Mesendoderm (in vitro differentiated cells): Measurements from ENCODE around the gene MED27.

Experiments used
- DNase-seq: peaks from one replicate; pipeline ENCODE4 v3.0.0; 2013
- H2AK5ac ChIP-seq: 2 replicates; pipeline ENCODE4 v1.6.1; 2013; ENCODE audit warnings: low read length, inconsistent platforms
- H2BK120ac ChIP-seq: 2 replicates; pipeline ENCODE4 v1.6.1; 2013; ENCODE audit warnings: low read depth, mild to moderate bottlenecking, low read length, moderate library complexity, mixed read lengths
- H2BK15ac ChIP-seq: replicated peaks from 2 replicates; pipeline ENCODE4 v1.6.1; 2013; ENCODE audit warnings: low read depth, mild to moderate bottlenecking, moderate library complexity
- H2BK5ac ChIP-seq: 2 replicates; pipeline ENCODE4 v1.6.1; 2013; ENCODE audit warnings: low read length, inconsistent platforms
- H3K18ac ChIP-seq: 2 replicates; pipeline ENCODE4 v1.6.1; 2013; ENCODE audit warnings: mild to moderate bottlenecking, low read length, mixed read lengths
- H3K23ac ChIP-seq: one replicate; pipeline ENCODE4 v1.6.1; 2013; ENCODE audit warnings: low read length
- H3K27ac ChIP-seq: 2 replicates; pipeline ENCODE4 v1.5.1; 2013; ENCODE audit warnings: low read depth, mild to moderate bottlenecking, inconsistent platforms, low read length, moderate library complexity
- H3K27me3 ChIP-seq: 2 replicates; pipeline ENCODE4 v1.6.1; 2013; ENCODE audit warnings: low read length, control low read depth, mild to moderate bottlenecking, inconsistent platforms; ENCODE audit not compliant: insufficient read depth, poor library complexity
- H3K36me3 ChIP-seq: 2 replicates; pipeline ENCODE4 v1.6.1; 2013; ENCODE audit warnings: low read length, inconsistent platforms; ENCODE audit not compliant: control insufficient read depth, insufficient read depth
- H3K4ac ChIP-seq: one replicate; pipeline ENCODE4 v1.6.1; 2013; ENCODE audit warnings: low read depth, mild to moderate bottlenecking, low read length, moderate library complexity
- H3K4me1 ChIP-seq: 2 replicates; pipeline ENCODE4 v1.6.1; 2013; ENCODE audit warnings: low read depth, low read length, inconsistent platforms; ENCODE audit not compliant: control insufficient read depth
- H3K4me2 ChIP-seq: 2 replicates; pipeline ENCODE4 v1.6.1; 2013; ENCODE audit warnings: low read length
- H3K4me3 ChIP-seq: 2 replicates; pipeline ENCODE4 v1.5.1; 2013; ENCODE audit warnings: mild to moderate bottlenecking, low read length
- H3K56ac ChIP-seq: one replicate; pipeline ENCODE4 v1.6.1; 2013; ENCODE audit warnings: low read length
- H3K79me1 ChIP-seq: 2 replicates; pipeline ENCODE4 v1.6.1; 2013; ENCODE audit warnings: low read length, inconsistent platforms
- H3K79me2 ChIP-seq: 2 replicates; pipeline ENCODE4 v1.6.1; 2013; ENCODE audit warnings: mild to moderate bottlenecking, low read length; ENCODE audit not compliant: control insufficient read depth, insufficient read depth
- H3K9ac ChIP-seq: 2 replicates; pipeline ENCODE4 v1.6.1; 2013; ENCODE audit warnings: low read length, inconsistent platforms
- H4K5ac ChIP-seq: one replicate; pipeline ENCODE4 v1.6.1; 2013; ENCODE audit warnings: low read length
- H4K8ac ChIP-seq: one replicate; pipeline ENCODE4 v1.6.1; 2013; ENCODE audit warnings: low read depth, mild to moderate bottlenecking, control low read depth, low read length, moderate library complexity
- WGBS: extraction: QIAGEN DNeasy Blood & Tissue Kit; methylation state at CpG from one replicate; pipeline ENCODE4 v1.1.7; 2013; ENCODE audit warnings: low lambda C conversion rate, missing lambda C conversion rate; ENCODE audit not compliant: insufficient coverage; ENCODE audit errors: extremely low coverage; 5-methylcytosine and 5-hydroxymethylcytosine counted together

MED27 gene

DNA sequence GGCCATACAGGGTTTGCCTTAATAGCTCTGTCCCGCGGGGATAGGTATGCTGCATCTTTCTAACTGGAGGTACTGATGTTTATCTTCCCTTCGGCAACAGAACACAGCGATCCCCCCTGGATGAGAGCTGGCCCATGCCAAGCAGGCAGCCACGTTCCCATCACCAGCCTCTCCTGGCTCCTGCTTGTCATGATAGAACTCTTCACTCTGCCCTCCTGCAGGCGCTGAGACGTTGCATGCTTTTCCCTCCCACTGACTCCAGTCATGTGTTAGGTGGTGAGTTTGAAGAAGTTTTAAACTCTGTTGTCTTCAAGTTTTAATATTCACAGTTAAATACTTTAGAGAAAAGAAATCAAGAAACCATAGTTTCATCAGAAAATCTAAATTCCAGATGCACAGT lies 60.0 kb downstream of the MED27 start:
- Histone ChIP-seq H2BK5ac (no peak overlapping the region), H3K56ac (no peak overlapping the region), H3K36me3 (no peaks in the 10 kb centered on the region), H4K8ac (no peak overlapping the region), H4K5ac (no peak overlapping the region), H3K79me1 (peaks cover 12% of the 10 kb centered on the region), H3K4me1 (peaks cover 12% of the 10 kb centered on the region), H3K4me3 (no peak overlapping the region), H3K9ac (no peak overlapping the region), H3K4ac (no peak overlapping the region), H2AK5ac (no peak overlapping the region), H3K27ac (no peak overlapping the region), H3K18ac (no peak overlapping the region), H3K4me2 (no peak overlapping the region), H3K79me2 (peaks cover 2% of the 10 kb centered on the region), H3K23ac (no peak overlapping the region), H3K27me3 (no peaks in the 10 kb centered on the region), H2BK120ac (no peak overlapping the region), H2BK15ac (no peak overlapping the region)
- no peak for DNase-seq
- WGBS = no CpG with 5 or more reads among the region's 7 CpGs

DNA sequence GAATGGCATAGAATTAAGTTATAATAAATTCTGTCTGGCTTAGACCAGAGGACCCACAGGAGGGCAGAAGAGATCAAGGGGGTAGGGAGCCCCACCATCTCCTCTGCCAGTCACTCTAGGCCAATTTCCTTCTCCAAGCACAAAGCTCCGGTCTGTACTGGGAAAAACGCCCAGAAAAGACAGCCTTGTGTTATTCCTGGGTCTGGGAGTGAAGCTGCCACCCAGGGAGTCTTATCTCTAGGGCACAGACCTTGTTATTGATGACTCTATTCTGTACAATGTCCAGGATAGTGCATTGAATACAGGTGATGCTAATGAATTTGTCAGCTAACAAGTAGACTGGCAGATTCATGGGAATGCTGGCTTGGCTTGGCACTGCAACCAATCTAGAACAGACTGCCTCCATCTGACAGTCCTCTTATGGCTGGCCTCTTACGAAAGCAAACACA lies 60.7 kb downstream of the MED27 start:
- Histone ChIP-seq H3K27me3 (no peaks in the 10 kb centered on the region), H2AK5ac (no peak overlapping the region), H2BK5ac (no peak overlapping the region), H3K79me1 (peaks cover 9% of the 10 kb centered on the region), H3K27ac (no peak overlapping the region), H3K4me1 (peaks cover 12% of the 10 kb centered on the region), H3K36me3 (no peaks in the 10 kb centered on the region), H2BK120ac (no peak overlapping the region), H3K4me2 (no peak overlapping the region), H3K56ac (no peak overlapping the region), H2BK15ac (no peak overlapping the region), H3K9ac (no peak overlapping the region), H4K5ac (no peak overlapping the region), H3K18ac (no peak overlapping the region), H3K4ac (no peak overlapping the region), H4K8ac (no peak overlapping the region), H3K79me2 (peaks cover 2% of the 10 kb centered on the region), H3K23ac (no peak overlapping the region), H3K4me3 (no peak overlapping the region)
- no CpG with 5 or more reads among the region's 3 CpGs for WGBS
- no peak for DNase-seq

DNA sequence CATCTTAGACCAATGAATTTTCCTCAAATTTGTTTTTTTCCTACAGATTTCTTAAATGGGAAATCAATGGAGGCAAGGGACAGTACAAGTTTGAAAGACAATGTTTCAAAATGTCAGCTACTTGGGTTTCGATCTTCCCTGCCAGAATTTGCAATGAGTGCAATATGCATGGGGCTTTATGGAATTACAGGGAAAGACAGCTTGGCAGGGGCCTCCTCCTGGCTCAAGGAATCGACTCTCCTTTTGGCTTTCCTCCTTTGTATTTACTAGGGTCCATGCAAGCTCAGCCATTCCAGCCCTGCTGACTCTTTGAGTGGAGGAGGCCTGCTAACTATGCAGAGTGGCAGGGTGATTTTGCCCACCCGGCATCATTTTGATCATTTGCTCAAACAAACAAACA lies 63.2 kb downstream of the MED27 start:
- H3K4me1 ChIP-seq = peaks cover 8% of the 10 kb centered on the region
- no peak overlapping the region for H3K4ac ChIP-seq
- H4K8ac ChIP-seq = no peak overlapping the region
- H3K79me2 ChIP-seq = peaks cover 2% of the 10 kb centered on the region
- H2BK120ac ChIP-seq = no peak overlapping the region
- no peak overlapping the region for H3K27ac ChIP-seq
- H3K4me3 ChIP-seq = no peak overlapping the region
- no peaks in the 10 kb centered on the region for H3K36me3 ChIP-seq
- DNase-seq = no peak
- no peak overlapping the region for H4K5ac ChIP-seq
- no peak overlapping the region for H3K23ac ChIP-seq
- peaks cover 7% of the 10 kb centered on the region for H3K79me1 ChIP-seq
- H3K56ac ChIP-seq = no peak overlapping the region
- H3K9ac ChIP-seq = no peak overlapping the region
- H2BK15ac ChIP-seq = no peak overlapping the region
- H2AK5ac ChIP-seq = no peak overlapping the region
- WGBS = no CpG with 5 or more reads among the region's 3 CpGs
- H3K27me3 ChIP-seq = no peaks in the 10 kb centered on the region
- no peak overlapping the region for H2BK5ac ChIP-seq
- H3K4me2 ChIP-seq = no peak overlapping the region
- H3K18ac ChIP-seq = no peak overlapping the region

DNA sequence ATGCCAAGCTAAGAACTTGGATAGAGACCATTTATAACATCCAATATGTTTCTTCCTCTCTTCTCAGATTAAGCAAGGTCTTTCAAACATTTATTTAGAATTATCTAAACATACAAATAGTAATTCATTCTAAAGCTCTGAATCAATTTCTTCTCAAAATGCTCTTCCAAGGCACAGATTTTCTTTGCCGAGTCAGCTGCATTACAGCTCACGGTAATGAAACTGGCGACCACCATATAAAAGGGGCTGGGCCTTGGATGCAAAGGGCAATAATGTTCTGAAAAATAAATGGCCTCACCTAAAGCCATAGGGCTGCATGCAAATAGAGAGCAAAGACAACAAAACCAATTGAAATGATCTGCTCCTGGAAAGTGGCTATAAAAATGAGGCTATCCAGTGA lies 63.8 kb downstream of the MED27 start:
- Histone ChIP-seq H4K5ac (no peak overlapping the region), H3K27me3 (no peaks in the 10 kb centered on the region), H3K18ac (no peak overlapping the region), H2BK5ac (no peak overlapping the region), H3K79me2 (peaks cover 2% of the 10 kb centered on the region), H3K27ac (no peak overlapping the region), H3K79me1 (peaks cover 7% of the 10 kb centered on the region), H3K4me3 (no peak overlapping the region), H3K9ac (no peak overlapping the region), H2AK5ac (no peak overlapping the region), H4K8ac (no peak overlapping the region), H3K36me3 (no peaks in the 10 kb centered on the region), H2BK15ac (no peak overlapping the region), H3K23ac (no peak overlapping the region), H3K4me2 (no peak overlapping the region), H3K4me1 (peaks cover 3% of the 10 kb centered on the region), H3K56ac (no peak overlapping the region), H2BK120ac (no peak overlapping the region), H3K4ac (no peak overlapping the region)
- no CpG with 5 or more reads among the region's 3 CpGs for WGBS
- no peak for DNase-seq

DNA sequence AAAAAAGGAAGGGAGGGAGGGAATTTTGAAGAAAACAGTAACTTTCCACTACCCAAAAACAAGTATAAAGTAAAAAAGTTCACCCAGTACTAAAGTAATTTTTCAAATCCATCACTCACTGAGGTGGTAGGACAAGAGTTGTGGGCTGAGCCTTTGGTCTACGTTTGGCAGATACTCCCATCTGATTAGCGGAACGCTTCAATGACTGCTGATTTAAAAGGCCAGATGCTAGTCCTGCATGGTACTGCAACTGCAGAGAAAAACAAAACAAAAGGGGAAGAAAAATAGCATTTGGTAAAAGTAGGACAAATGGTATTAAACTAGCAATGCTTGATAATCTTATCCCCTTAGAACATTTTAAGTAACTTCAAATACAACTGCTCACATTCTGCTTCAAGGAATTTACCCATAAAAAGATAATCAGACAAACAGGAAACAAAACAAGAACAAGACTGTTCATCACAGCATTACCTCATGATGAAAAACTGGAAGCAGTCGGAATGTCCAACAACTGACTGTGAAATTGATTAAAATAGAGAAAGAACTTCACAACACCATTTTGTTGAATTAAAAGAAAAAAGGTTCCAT lies 65.4 kb downstream of the MED27 start:
- no peak overlapping the region for H3K4me2 ChIP-seq
- H3K4ac ChIP-seq = no peak overlapping the region
- no peak overlapping the region for H4K5ac ChIP-seq
- H3K27me3 ChIP-seq = no peaks in the 10 kb centered on the region
- H3K56ac ChIP-seq = no peak overlapping the region
- DNase-seq = no peak
- H3K36me3 ChIP-seq = no peaks in the 10 kb centered on the region
- H2BK15ac ChIP-seq = no peak overlapping the region
- H3K18ac ChIP-seq = no peak overlapping the region
- no peak overlapping the region for H2BK120ac ChIP-seq
- H3K4me1 ChIP-seq = no peaks in the 10 kb centered on the region
- H3K4me3 ChIP-seq = no peak overlapping the region
- no peak overlapping the region for H2AK5ac ChIP-seq
- H3K27ac ChIP-seq = no peak overlapping the region
- H4K8ac ChIP-seq = no peak overlapping the region
- no peak overlapping the region for H2BK5ac ChIP-seq
- H3K23ac ChIP-seq = no peak overlapping the region
- no CpG with 5 or more reads among the region's 4 CpGs for WGBS
- no peak overlapping the region for H3K9ac ChIP-seq
- peaks cover 1% of the 10 kb centered on the region for H3K79me1 ChIP-seq
- H3K79me2 ChIP-seq = no peaks in the 10 kb centered on the region

DNA sequence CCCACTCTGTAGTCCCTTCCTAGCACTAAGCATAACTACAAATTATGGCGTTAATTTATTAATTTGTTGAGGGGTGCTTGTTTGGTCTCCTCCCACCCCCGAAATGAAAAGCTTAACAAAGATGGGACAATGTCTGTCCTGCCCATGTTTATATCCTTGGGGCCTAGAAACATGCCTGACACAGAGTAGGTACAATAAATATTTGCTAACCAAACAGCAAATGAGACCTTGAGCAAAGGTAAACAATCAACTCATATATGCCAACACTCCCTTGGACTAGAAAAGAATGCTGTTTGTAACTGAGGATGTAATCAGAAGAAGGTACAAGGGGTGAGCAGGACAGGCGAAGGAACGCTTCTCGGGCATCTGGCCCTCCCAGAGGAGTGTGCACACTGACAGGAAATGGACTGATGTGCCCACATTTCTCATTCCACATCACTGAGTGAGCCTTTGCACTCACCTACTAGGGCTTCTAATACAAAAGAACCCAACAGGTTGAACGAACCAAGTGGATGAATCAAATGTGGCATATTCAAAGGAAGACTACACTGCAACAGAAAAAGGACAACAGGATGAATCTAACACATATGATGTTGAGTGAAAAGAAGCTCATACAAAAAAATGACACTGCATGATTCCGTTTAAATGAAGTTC lies 66.8 kb downstream of the MED27 start:
- no peak overlapping the region for H3K4me3 ChIP-seq
- no peak overlapping the region for H4K8ac ChIP-seq
- no CpG with 5 or more reads among the region's 7 CpGs for WGBS
- DNase-seq = no peak
- H3K56ac ChIP-seq = no peak overlapping the region
- H3K4ac ChIP-seq = no peak overlapping the region
- no peak overlapping the region for H3K23ac ChIP-seq
- H3K4me2 ChIP-seq = no peak overlapping the region
- no peaks in the 10 kb centered on the region for H3K79me2 ChIP-seq
- H3K9ac ChIP-seq = no peak overlapping the region
- no peaks in the 10 kb centered on the region for H3K27me3 ChIP-seq
- H2BK5ac ChIP-seq = no peak overlapping the region
- no peak overlapping the region for H2BK120ac ChIP-seq
- no peak overlapping the region for H4K5ac ChIP-seq
- no peak overlapping the region for H3K27ac ChIP-seq
- H3K79me1 ChIP-seq = peaks cover 1% of the 10 kb centered on the region
- no peak overlapping the region for H2AK5ac ChIP-seq
- no peaks in the 10 kb centered on the region for H3K4me1 ChIP-seq
- no peak overlapping the region for H2BK15ac ChIP-seq
- no peak overlapping the region for H3K18ac ChIP-seq
- H3K36me3 ChIP-seq = no peaks in the 10 kb centered on the region
